ENCODE data around the gene SFMBT2. TPM values are rescaled to one million over a fixed set of nuclear protein-coding genes. Genes with fewer than 3 reads are reported as not detected.

SFMBT2 gene
- total and polyA plus RNA-seq, 8 donors = 4.1 to 12.6 (median 5.2) TPM

- no peak overlapping the region for H3K27ac ChIP-seq
- H3K27me3 ChIP-seq = peaks cover 0 to 36% of the 10 kb centered on the region in 2 donors
- no peak for DNase-seq
- H3K4me3 ChIP-seq = no peak overlapping the region
- ATAC-seq = no peak
- H3K9me3 ChIP-seq = no peaks in the 10 kb centered on the region
- TF ChIP-seq, protein P1, sequence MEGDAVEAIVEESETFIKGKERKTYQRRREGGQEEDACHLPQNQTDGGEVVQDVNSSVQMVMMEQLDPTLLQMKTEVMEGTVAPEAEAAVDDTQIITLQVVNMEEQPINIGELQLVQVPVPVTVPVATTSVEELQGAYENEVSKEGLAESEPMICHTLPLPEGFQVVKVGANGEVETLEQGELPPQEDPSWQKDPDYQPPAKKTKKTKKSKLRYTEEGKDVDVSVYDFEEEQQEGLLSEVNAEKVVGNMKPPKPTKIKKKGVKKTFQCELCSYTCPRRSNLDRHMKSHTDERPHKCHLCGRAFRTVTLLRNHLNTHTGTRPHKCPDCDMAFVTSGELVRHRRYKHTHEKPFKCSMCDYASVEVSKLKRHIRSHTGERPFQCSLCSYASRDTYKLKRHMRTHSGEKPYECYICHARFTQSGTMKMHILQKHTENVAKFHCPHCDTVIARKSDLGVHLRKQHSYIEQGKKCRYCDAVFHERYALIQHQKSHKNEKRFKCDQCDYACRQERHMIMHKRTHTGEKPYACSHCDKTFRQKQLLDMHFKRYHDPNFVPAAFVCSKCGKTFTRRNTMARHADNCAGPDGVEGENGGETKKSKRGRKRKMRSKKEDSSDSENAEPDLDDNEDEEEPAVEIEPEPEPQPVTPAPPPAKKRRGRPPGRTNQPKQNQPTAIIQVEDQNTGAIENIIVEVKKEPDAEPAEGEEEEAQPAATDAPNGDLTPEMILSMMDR (IDR thresholded peaks at IDR 0.05) = no peak
- H3K4me1 ChIP-seq = peaks cover 6 to 51% of the 10 kb centered on the region in 2 donors
- H3K36me3 ChIP-seq = no peaks in the 10 kb centered on the region
- intact Hi-C loops (cut with DNase I) = loop anchor here in 1 of 2 donors (5.0 kb wide), 1 partner anchor 143 kb away; no protein-coding TSS in a partner anchor
Observed at GRCh38 chr10:7405637-7406036, 5.2 kb downstream of the SFMBT2 start.

DNA sequence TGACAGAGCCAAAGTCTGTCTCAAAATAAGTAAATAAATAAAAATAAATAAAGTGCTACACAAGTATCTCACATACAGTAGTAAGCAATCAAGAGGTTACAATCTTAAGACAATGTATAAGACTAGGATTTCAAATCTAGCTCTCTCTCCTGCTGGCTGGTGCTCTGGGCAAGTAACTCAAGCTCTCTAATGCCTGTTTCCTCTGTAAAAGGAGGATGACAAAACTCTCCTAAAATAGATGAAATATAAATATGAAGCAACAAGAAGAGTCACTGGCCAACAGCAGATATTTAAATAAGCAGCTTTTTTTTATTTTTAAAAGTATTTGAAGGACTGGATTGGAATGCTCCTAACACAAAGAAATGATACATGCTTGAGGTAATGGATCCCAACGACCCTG is 7.2 kb downstream of the SFMBT2 start:
- no peak for DNase-seq
- Histone ChIP-seq H3K27ac (no peak overlapping the region), H3K36me3 (no peaks in the 10 kb centered on the region), H3K4me1 (peaks cover 2 to 31% of the 10 kb centered on the region in 2 donors), H3K27me3 (peaks cover 0 to 16% of the 10 kb centered on the region in 2 donors), H3K4me3 (no peak overlapping the region), H3K9me3 (no peaks in the 10 kb centered on the region)
- TF ChIP-seq, protein P1 (IDR thresholded peaks at IDR 0.05) = no peak
- no peak for ATAC-seq
- intact Hi-C loops (cut with DNase I) = no loop called here

GRCh38 chr10:7401782-7402181 is 9.1 kb downstream of the SFMBT2 start:
- no peak overlapping the region for H3K27ac ChIP-seq
- H3K36me3 ChIP-seq = no peaks in the 10 kb centered on the region
- H3K4me1 ChIP-seq = peaks cover 0 to 14% of the 10 kb centered on the region in 2 donors
- no peaks in the 10 kb centered on the region for H3K9me3 ChIP-seq
- intact Hi-C loops (cut with DNase I) = no loop called here
- ATAC-seq (no peak), DNase-seq (no peak)
- H3K27me3 ChIP-seq = no peaks in the 10 kb centered on the region
- H3K4me3 ChIP-seq = no peak overlapping the region
- TF ChIP-seq, protein P1 (IDR thresholded peaks at IDR 0.05) = no peak

- Histone ChIP-seq H3K27me3 (no peaks in the 10 kb centered on the region), H3K4me3 (no peak overlapping the region), H3K36me3 (no peaks in the 10 kb centered on the region), H3K4me1 (peaks cover 0 to 8% of the 10 kb centered on the region in 2 donors), H3K27ac (no peak overlapping the region), H3K9me3 (no peaks in the 10 kb centered on the region)
- ATAC-seq = no peak
- intact Hi-C loops (cut with DNase I) = no loop called here
- TF ChIP-seq, protein P1 (IDR thresholded peaks at IDR 0.05) = no peak
- DNase-seq = no peak
Observed at GRCh38 chr10:7401156-7401555, 9.7 kb downstream of the SFMBT2 start.

DNA sequence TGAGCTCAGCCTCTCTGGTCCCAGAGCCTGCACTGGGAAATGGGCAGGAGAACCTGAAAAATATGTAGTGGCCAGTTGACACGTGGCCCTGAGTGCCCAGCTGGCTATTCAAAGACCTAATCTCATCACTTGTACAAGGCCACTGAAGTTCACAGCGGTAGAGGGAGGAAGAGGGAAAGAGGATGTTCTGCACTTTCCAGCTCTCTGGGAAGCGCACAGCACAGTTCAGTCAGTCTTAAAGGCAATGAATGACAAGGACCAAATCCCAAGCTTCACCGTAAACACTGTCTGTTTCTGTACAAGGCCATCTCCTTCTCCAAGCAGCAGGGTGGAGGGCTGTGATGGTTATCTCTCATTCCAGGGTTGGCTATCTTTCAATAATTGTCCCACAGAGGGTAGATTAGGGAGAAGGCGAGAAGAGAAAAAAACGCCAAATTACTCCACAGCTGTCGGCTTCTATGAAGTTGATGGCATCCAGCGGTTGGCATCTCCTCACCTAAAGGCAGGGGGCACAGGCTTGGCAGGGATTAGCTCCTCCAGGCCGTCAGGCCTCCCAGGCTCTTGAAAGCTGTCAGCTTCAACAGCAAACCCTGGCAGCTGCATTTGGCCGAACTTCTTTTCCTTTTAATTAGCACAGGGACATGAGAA is 10.6 kb downstream of the SFMBT2 start:
- H3K9me3 ChIP-seq = no peaks in the 10 kb centered on the region
- intact Hi-C loops (cut with DNase I) = no loop called here
- TF ChIP-seq, protein P1 (IDR thresholded peaks at IDR 0.05) = no peak
- no peaks in the 10 kb centered on the region for H3K27me3 ChIP-seq
- no peak overlapping the region for H3K4me3 ChIP-seq
- H3K36me3 ChIP-seq = no peaks in the 10 kb centered on the region
- ATAC-seq (no peak), DNase-seq (no peak)
- no peak overlapping the region for H3K27ac ChIP-seq
- peaks cover 0 to 2% of the 10 kb centered on the region in 2 donors for H3K4me1 ChIP-seq

Data from left lung (tissue), 10 donors.